HEK293 (cell line): ENCODE results near the gene LPP.

Source experiments
- YY1 ChIP-seq: fragments of 450-650 bp; formaldehyde crosslinking; IDR thresholded peaks from 2 replicates; pipeline ENCODE4 v1.5.1; 2018; ENCODE audit warnings: missing biosample characterization, missing genetic modification characterization
- ZNF416 ChIP-seq: fragments of 450-650 bp; formaldehyde crosslinking; IDR thresholded peaks from 2 replicates; pipeline ENCODE4 v1.5.1; 2016; ENCODE audit warnings: missing biosample characterization, missing genetic modification characterization
- ZNF639 ChIP-seq: fragments of 450-650 bp; formaldehyde crosslinking; IDR thresholded peaks from 2 replicates; pipeline ENCODE4 v1.5.1; 2016; ENCODE audit warnings: missing biosample characterization, missing genetic modification characterization
- TF ChIP-seq, protein P1 (sequence below): fragments of 450-650 bp; formaldehyde crosslinking; IDR thresholded peaks from 2 replicates; pipeline ENCODE4; 2016; ENCODE audit warnings: missing biosample characterization, missing genetic modification characterization
- TF ChIP-seq, protein P2 (sequence below): fragments of 450-650 bp; formaldehyde crosslinking; IDR thresholded peaks from 2 replicates; pipeline ENCODE4 v1.5.1; 2016; ENCODE audit warnings: missing biosample characterization, missing genetic modification characterization
- TF ChIP-seq, protein P3 (sequence below): fragments of 450-650 bp; formaldehyde crosslinking; IDR thresholded peaks from 2 replicates; pipeline ENCODE4 v1.5.1; 2016; ENCODE audit warnings: missing biosample characterization, missing genetic modification characterization, borderline replicate concordance

GRCh38 chr3:188913084-188913483, 759.1 kb downstream of the LPP start:
- TF ChIP-seq, protein P1, sequence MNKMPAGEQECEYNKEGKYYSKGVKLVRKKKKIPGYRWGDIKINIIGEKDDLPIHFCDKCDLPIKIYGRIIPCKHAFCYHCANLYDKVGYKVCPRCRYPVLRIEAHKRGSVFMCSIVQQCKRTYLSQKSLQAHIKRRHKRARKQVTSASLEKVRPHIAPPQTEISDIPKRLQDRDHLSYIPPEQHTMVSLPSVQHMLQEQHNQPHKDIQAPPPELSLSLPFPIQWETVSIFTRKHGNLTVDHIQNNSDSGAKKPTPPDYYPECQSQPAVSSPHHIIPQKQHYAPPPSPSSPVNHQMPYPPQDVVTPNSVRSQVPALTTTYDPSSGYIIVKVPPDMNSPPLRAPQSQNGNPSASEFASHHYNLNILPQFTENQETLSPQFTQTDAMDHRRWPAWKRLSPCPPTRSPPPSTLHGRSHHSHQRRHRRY (tag by site-specific recombination): no peak
- TF ChIP-seq, protein P2, sequence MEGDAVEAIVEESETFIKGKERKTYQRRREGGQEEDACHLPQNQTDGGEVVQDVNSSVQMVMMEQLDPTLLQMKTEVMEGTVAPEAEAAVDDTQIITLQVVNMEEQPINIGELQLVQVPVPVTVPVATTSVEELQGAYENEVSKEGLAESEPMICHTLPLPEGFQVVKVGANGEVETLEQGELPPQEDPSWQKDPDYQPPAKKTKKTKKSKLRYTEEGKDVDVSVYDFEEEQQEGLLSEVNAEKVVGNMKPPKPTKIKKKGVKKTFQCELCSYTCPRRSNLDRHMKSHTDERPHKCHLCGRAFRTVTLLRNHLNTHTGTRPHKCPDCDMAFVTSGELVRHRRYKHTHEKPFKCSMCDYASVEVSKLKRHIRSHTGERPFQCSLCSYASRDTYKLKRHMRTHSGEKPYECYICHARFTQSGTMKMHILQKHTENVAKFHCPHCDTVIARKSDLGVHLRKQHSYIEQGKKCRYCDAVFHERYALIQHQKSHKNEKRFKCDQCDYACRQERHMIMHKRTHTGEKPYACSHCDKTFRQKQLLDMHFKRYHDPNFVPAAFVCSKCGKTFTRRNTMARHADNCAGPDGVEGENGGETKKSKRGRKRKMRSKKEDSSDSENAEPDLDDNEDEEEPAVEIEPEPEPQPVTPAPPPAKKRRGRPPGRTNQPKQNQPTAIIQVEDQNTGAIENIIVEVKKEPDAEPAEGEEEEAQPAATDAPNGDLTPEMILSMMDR (tag by site-specific recombination): no peak
- no peak for TF ChIP-seq ZNF639
- no peak for TF ChIP-seq ZNF416 (tag by site-specific recombination)
- TF ChIP-seq YY1 (tag by site-specific recombination): no peak
- TF ChIP-seq, protein P3, sequence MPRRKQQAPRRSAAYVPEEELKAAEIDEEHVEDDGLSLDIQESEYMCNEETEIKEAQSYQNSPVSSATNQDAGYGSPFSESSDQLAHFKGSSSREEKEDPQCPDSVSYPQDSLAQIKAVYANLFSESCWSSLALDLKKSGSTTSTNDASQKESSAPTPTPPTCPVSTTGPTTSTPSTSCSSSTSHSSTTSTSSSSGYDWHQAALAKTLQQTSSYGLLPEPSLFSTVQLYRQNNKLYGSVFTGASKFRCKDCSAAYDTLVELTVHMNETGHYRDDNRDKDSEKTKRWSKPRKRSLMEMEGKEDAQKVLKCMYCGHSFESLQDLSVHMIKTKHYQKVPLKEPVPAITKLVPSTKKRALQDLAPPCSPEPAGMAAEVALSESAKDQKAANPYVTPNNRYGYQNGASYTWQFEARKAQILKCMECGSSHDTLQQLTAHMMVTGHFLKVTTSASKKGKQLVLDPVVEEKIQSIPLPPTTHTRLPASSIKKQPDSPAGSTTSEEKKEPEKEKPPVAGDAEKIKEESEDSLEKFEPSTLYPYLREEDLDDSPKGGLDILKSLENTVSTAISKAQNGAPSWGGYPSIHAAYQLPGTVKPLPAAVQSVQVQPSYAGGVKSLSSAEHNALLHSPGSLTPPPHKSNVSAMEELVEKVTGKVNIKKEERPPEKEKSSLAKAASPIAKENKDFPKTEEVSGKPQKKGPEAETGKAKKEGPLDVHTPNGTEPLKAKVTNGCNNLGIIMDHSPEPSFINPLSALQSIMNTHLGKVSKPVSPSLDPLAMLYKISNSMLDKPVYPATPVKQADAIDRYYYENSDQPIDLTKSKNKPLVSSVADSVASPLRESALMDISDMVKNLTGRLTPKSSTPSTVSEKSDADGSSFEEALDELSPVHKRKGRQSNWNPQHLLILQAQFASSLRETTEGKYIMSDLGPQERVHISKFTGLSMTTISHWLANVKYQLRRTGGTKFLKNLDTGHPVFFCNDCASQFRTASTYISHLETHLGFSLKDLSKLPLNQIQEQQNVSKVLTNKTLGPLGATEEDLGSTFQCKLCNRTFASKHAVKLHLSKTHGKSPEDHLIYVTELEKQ (tag by site-specific recombination): no peak
